Endothelial cell of hepatic sinusoid (primary cell): ENCODE data around the gene EXD3.
"Not testable (repeated sequence)": the region's sequence is repeated elsewhere in the genome, so short reads cannot be mapped to it uniquely, and the experiment has no call there.

Experiments used
- in situ Hi-C: cut with HindIII; loops from 2 replicates; pipeline ENCODE4 v1.10.0; 2017; ENCODE audit warnings: low sequenced_read_pairs

EXD3 gene

GRCh38 chr9:137459601-137460362 is 36.8 kb upstream of the EXD3 start:
- in situ Hi-C loops: no loop called here

DNA sequence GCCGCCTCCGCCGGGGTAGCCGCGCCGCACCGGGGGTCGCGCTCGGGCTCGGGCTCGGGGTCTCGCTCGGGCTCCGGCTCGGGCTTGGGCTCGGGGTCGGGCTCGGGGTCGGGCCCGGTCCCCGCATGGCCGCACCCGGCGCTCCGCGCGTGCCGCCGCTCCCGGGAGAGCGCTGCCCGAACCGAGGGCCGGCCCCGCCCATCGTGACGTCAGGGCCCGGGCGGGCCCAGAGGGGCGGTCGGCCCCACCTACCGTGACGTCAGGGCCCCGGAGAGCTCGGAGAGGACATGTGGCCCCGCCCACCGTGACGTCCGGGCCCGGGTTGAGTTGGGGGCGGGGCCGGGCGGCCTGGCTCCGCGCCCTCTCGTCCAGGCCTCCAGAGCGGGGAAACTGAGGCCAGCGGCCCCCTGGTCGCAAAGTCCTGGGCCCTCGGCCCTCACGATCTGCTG is 36.2 kb upstream of the EXD3 start, which contains the start of gene NSMF:
TSS of gene NSMF (minus strand) at position 183 of the 449 bp plus-strand sequence. CDS start 232 bp downstream, outside the sequence.
- in situ Hi-C loops: no loop called here

DNA sequence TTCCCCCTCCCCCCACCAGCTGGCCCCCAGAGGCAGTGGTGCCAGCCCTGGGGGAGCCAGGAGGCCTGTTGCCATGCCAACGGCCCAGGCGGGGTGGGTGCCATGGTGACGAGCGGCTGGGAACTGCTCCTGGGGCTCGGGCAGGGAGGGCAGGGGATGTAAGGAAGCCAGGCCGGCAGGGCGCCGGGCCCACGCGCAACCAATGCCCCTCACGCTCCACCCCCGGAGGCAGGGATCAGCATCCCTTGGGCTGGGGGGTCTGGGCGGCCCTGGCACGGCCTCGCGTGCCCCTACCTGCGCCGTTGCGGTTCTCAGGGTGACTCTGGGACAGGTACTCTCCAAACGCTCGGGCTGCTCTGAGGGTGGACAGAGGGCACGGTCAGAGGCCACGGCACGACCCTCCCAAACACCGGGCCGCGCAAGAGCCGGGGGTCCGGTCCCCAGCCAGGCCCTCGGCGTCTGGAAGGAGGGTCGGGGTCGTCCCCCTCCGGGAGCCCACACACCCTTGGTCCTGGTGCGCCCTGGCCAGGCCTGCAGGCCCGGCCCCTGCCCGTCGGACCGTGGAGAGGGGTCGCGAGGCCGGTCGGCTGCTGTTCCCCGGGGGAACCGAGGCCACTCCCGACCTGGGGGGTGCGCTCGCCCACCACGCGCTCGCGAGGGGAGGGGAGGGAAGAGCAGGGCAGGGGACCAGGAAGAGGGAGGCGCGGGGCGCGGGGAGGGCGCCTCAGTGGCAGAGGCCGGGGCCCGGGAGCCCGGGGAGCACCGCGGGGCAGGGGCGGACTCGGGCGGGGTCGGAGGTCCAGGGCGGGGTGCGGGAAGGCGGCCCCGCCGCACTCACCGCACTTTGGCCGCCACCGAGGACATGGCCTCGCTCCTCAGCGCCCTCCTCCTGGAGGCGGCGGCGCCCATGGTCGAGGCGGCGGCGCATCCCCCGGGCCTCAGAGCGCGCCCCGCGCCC is 35.5 kb upstream of the EXD3 start:
- in situ Hi-C loops: no loop called here

DNA sequence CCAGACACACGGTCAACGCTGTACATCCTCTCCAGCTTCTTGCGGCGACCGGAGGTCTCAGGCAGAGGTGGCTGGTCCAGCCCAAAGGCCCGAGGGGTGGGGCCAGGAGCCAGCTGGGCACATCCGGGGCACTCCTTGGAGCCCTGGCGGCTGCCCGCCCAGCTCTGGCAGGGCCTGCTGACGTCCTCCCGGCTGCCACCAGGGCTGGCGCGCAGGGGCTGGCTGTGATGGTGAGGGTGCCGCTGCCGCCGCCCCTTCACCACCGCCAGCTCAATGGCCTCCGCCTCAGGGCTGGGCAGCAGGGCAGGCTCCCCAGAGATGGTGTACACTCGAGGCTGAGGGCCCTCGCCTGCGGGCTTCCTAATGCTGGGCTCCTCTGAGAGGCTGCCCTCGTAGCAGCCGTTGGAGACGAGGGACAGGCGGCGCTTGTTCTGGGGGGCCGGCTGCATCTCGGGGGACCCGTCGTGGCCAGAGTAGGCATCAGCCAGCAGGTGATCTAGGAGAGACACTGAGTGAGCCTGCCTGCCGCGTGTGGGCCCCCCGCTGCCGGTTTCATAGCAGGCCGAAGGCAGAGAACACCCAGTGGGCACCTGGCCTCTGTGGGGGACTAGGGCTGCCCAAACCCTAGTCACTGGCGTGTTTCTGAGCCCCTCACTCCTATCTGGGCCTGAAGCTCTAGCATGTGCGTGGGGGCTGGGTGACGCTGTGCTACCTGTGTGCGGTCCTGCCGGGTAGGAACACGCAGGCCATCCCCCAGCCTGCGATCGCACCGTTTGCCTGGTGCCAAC is 34.6 kb upstream of the EXD3 start:
- in situ Hi-C loops: no loop called here

- in situ Hi-C loops: no loop called here
Measured at GRCh38 chr9:137456864-137457405, 34.0 kb upstream of the EXD3 start.

DNA sequence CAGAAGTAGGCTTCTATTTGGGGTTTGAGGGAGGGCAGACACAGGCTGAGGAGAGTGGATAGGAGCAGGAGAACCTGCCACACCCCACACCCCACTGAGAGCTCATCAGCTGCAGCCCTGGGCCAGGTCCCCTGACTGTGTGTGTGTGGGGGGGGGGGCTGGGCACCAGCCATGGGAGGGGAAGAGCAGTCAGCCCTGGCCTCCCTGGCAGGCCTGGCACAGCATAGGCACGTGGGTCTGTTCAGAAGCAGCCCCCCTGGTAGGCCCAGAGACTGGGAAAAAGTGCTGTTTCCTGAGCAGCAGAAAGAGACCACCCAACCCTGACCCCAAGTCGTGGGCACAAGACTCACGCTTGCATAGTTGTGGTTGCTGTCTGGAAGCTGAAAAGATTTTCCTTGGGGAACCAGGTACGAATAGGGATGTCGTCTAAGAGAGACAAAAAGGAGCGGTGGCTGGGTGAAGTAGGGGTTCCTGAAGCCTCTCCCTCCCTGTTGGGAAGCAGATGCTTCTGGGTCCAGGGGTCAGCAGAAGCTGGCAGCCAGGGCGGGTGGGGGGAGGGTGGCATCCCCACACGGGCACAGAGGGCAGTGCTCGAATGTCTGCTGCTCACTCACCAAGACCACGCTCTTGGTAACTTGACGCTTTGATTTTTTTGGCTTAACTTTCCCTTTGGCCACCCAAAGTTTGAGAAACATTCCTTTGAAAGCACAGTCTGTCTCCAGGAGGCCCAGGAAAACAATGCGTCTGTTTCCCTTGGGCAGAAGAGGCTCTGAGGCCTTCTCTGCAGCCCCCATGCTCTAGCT is 33.3 kb upstream of the EXD3 start:
- in situ Hi-C loops: no loop called here

DNA sequence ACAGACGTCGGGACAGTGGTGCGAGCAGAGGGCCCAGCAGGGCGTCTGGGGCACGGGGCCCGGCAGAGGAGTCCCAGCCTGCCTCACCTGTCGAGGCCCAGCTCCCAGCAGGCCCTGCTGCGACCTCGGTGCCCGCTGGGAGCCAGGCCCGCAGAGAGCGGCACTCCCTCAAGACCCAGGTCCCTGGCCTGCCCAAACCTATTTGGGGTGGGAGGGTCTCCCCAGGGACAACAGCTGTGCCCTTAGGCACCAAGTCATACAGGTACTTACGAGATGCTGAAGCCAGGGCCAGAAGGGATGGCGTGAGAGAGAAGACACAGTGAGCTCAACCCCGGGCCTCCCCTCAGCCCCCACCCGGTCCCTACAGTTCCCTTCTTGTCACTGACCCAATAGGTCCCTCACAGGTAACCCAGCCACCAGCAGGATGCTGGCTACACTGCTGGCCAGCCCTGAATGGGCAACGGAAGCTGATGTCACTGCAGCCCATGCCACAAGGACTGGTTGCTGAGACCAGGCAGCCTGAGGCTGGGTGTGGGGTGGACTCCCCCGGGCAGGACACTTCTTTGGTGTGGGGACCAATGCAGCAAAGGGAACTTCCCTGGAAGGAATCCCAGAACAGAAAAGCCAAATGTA is 32.5 kb upstream of the EXD3 start:
- in situ Hi-C loops: no loop called here

DNA sequence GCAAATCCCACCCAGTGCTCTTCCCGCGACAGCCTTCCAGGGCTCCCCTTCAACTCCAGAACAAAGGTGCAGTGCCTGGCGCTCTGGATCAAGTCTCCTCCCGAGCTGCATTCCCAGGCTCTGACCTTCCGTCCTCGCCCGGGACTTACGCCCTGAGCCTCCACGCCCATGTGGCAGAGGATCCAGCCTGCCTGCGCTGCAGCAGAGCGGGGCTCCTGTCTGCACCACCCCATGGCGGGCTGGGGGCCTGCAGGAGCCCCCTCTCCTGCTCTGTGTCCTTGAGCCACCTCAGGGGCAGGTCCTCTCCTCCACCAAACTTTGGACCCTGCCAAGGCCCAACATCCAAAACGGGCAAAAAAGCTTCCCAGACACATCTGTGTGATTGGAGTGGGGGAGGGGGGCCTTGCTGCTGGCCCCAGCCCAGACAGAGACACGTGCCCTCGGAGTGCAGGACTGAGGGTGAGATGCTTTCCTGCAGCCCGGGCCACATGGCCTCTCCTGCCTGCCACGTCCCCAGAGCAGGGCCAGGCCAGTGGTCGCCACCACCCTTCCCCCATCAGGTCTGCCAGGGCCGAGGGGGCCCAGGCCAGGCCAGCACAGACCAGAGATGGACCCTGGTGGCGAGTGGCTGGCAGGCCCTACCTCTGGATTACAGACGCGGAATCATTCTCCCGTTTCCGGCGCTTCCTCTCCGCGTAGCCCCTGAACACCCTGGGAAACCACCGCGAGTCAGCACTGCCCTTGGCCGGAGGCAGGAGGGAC is 31.8 kb upstream of the EXD3 start:
- in situ Hi-C loops: no loop called here

DNA sequence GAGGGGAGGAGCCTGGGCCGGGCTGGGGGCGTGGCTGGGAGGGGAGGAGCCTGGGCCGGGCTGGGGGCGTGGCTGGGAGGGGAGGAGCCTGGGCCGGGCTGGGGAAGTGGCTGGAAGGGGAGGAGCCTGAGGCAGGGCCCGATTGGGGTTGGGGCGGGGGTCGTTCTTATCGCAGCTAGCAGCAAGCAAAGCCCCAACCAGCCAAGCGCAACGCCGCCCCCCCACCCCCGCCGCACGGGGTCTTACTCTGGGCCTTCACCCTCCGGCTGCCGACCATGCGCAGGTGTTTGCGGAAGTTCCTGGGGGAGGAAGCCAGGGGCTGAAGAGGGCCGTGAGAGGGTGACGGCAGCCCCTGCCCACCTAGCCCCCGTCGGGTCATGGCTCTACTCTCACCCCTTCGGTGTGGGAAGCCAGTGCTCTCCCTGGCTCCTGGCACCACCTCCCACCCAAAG is 31.2 kb upstream of the EXD3 start:
- in situ Hi-C loops: no loop called here

DNA sequence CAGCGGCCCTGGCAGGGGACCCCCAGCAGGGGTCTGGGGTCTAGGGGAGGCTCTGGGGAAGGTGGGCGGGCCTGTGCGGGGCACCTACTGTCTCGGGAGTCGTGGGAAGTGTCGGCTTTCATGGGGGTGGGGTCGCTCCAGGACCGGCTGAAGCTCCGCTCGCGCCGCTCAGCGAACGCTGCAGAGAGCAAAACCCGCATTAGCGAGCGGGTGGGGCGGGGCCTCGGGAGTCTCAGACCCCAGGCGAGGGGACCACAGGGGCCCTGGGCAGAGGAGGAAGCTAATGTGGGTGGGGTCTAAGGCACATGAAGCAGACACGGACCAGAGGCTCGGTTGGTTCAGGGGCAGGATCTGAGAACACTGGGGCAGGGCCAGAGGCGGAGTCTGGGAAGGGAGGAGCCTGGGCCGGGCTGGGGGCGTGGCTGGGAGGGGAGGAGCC is 30.7 kb upstream of the EXD3 start:
- in situ Hi-C loops: no loop called here

- in situ Hi-C loops: no loop called here
Measured at GRCh38 chr9:137452761-137453642, 30.0 kb upstream of the EXD3 start.

GRCh38 chr9:137452006-137452760 is 29.2 kb upstream of the EXD3 start:
- in situ Hi-C loops: no loop called here

GRCh38 chr9:137451264-137452005 is 28.5 kb upstream of the EXD3 start:
- in situ Hi-C loops: not testable (repeated sequence)

- in situ Hi-C loops: not testable (repeated sequence)
Measured at GRCh38 chr9:137450539-137451222, 27.7 kb upstream of the EXD3 start.

DNA sequence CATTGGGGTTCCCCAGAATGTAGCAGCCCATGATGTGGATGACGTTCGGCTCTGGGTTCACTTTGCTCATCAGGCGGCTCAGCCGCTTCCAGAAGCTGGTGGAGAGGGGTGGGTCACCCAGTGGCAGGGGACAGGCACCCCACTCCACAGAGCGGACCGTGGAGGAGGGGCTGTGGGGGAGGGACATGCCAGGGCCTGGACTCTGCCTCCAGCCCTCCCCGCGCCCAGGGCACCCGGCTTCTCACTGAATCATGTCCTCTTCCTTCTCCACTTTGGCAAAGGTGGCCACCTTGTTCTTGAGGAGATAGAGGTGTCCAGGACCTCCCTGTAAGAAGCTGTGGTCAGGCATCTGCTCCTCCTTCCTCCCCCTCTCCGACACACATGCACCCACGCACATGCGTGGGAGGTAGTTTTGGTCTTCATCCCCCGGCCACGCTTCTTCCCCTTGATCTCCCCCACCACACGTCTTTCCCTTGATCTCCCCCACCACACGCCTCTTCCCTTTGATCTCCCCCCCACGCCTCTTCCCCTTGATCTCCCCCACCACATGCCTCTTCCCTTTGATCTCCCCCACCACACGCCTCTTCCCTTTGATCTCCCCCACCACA is 27.1 kb upstream of the EXD3 start:
- in situ Hi-C loops: no loop called here
